Right atrium auricular region (tissue), 2 donors: ENCODE results near the gene TRIM2. TPM values are rescaled to one million over a fixed set of nuclear protein-coding genes. Genes with fewer than 3 reads are reported as not detected.

Experiments used
- DNase-seq: peaks from one replicate; pipeline ENCODE4 v3.0.0-alpha.2; 2019; ENCODE audit warnings: low spot score
- H3K27ac ChIP-seq, 2 donors: fragments of 200-600 bp; sonication (generic); 1 replicate in 1 of 2; 2 replicates in 1 of 2; pipeline ENCODE4 v1.5.1; 2016 to 2019
- H3K27me3 ChIP-seq, 2 donors: fragments of 200-600 bp; sonication (generic); one replicate each; pipeline versions ENCODE4 v1.5.1 to v1.6.0; 2017 to 2019
- H3K36me3 ChIP-seq: fragments of 200-600 bp; sonication (generic); one replicate; pipeline ENCODE4 v1.5.1; 2016
- H3K4me1 ChIP-seq, 2 donors: fragments of 200-600 bp; sonication (generic); one replicate each; pipeline versions ENCODE4 v1.5.1 to v1.6.0; 2017 to 2019
- H3K4me3 ChIP-seq, 2 donors: fragments of 200-600 bp; sonication (generic); 1 replicate in 1 of 2; 2 replicates in 1 of 2; pipeline ENCODE4 v1.5.1; 2017 to 2019; ENCODE audit warnings: mild to moderate bottlenecking in 1 of 2, moderate library complexity in 1 of 2
- H3K9me3 ChIP-seq, 2 donors: fragments of 200-600 bp; sonication (generic); one replicate each; pipeline ENCODE4 v1.5.1; 2019
- CTCF ChIP-seq, 2 donors: fragments of 200-600 bp; sonication (generic); IDR thresholded peaks; one replicate each; pipeline ENCODE4 v1.5.1; 2019; ENCODE audit warnings: antibody characterized with exemption in 2 of 2
- total RNA-seq, 2 donors: library from RNA; depleted of rRNA; stranded (reverse); fragments of >200 nt; gene quantifications; one replicate each; pipeline ENCODE4 v1.1.0, GENCODE V29; 2016

TRIM2 gene
- total RNA-seq, 2 donors from 2014 or later: 17.7 to 29.9 TPM

GRCh38 chr4:153242839-153243324 lies 38.6 kb downstream of the TRIM2 start:
- DNase-seq: no peak
- Histone ChIP-seq H3K4me1 (peaks cover 0 to 40% of the 10 kb centered on the region in 2 donors), H3K4me3 (no peak overlapping the region), H3K36me3 (no peaks in the 10 kb centered on the region), H3K9me3 (no peaks in the 10 kb centered on the region), H3K27ac (peak overlapping the region; percentile 16 to 47), H3K27me3 (no peaks in the 10 kb centered on the region)
- TF ChIP-seq CTCF (IDR thresholded peaks at IDR 0.05): no peak

GRCh38 chr4:153243468-153243867 lies 39.2 kb downstream of the TRIM2 start:
- Histone ChIP-seq H3K27me3 (no peaks in the 10 kb centered on the region), H3K36me3 (no peaks in the 10 kb centered on the region), H3K27ac (peak overlapping the region; percentile 13 to 16), H3K9me3 (no peaks in the 10 kb centered on the region), H3K4me1 (peaks cover 0 to 46% of the 10 kb centered on the region in 2 donors), H3K4me3 (no peak overlapping the region)
- no peak for TF ChIP-seq CTCF (IDR thresholded peaks at IDR 0.05)
- DNase-seq: no peak

GRCh38 chr4:153244969-153245368 lies 40.7 kb downstream of the TRIM2 start:
- H3K4me1 ChIP-seq: peaks cover 0 to 57% of the 10 kb centered on the region in 2 donors
- H3K9me3 ChIP-seq: no peaks in the 10 kb centered on the region

GRCh38 chr4:153245775-153246174 lies 41.5 kb downstream of the TRIM2 start:
- Histone ChIP-seq H3K27ac (no peak overlapping the region), H3K36me3 (no peaks in the 10 kb centered on the region), H3K27me3 (no peaks in the 10 kb centered on the region), H3K9me3 (no peaks in the 10 kb centered on the region), H3K4me1 (peaks cover 0 to 56% of the 10 kb centered on the region in 2 donors), H3K4me3 (no peak overlapping the region)
- DNase-seq: no peak
- no peak for TF ChIP-seq CTCF (IDR thresholded peaks at IDR 0.05)

More at GRCh38 chr4:153244969-153245368, 40.7 kb downstream of the TRIM2 start:
- no peak for TF ChIP-seq CTCF (IDR thresholded peaks at IDR 0.05)
- H3K36me3 ChIP-seq: no peaks in the 10 kb centered on the region
- no peaks in the 10 kb centered on the region for H3K27me3 ChIP-seq
- H3K4me3 ChIP-seq: no peak overlapping the region
- no peak for DNase-seq
- no peak overlapping the region for H3K27ac ChIP-seq

- H3K36me3 ChIP-seq: no peaks in the 10 kb centered on the region
- H3K4me3 ChIP-seq: no peak overlapping the region
- DNase-seq: no peak
- no peak overlapping the region for H3K27ac ChIP-seq
- peaks cover 0 to 48% of the 10 kb centered on the region in 2 donors for H3K4me1 ChIP-seq
- no peaks in the 10 kb centered on the region for H3K27me3 ChIP-seq
- TF ChIP-seq CTCF (IDR thresholded peaks at IDR 0.05): no peak
- H3K9me3 ChIP-seq: no peaks in the 10 kb centered on the region
These were observed 42.3 kb downstream of the TRIM2 start for GRCh38 chr4:153246446-153247115.

- Histone ChIP-seq H3K36me3 (no peaks in the 10 kb centered on the region), H3K4me3 (no peak overlapping the region), H3K27ac (no peak overlapping the region), H3K9me3 (no peaks in the 10 kb centered on the region), H3K4me1 (peaks cover 0 to 43% of the 10 kb centered on the region in 2 donors), H3K27me3 (no peaks in the 10 kb centered on the region)
- DNase-seq: no peak
- no peak for TF ChIP-seq CTCF (IDR thresholded peaks at IDR 0.05)
These were observed 42.9 kb downstream of the TRIM2 start for GRCh38 chr4:153247116-153247490.
